Common myeloid progenitor, CD34-positive (primary cell): ENCODE measurements around the gene STPG1.

Experiments used
- CTCF ChIA-PET: fragments of 350-600 bp; sonication (Branson Sonifier 250); formaldehyde crosslinking; loops from one replicate; lab custom pipeline; 2021; ENCODE audit warnings: antibody characterized with exemption; lab: Charles Lee
- POLR2A ChIA-PET: fragments of 350-600 bp; sonication (Branson Sonifier 250); formaldehyde crosslinking; loops from one replicate; lab custom pipeline; 2021; ENCODE audit warnings: antibody characterized with exemption; lab: Charles Lee
- DNase-seq, 3 donors: peaks; one replicate each; pipeline versions ENCODE4 v3.0.0 to v3.0.0-alpha.2; 2013
- H3K27ac ChIP-seq, 2 experiments: 1 replicate in 1 of 2; 2 replicates in 1 of 2; pipeline ENCODE4 v1.7.0; 2013; ENCODE audit warnings: inconsistent platforms in 2 of 2, low read length in 2 of 2, mild to moderate bottlenecking in 2 of 2, low read depth in 1 of 2, moderate library complexity in 1 of 2; ENCODE audit not compliant: severe bottlenecking in 2 of 2, insufficient read depth in 1 of 2, poor library complexity in 1 of 2
- H3K27me3 ChIP-seq, 5 experiments: replicated peaks in 2 of 5; 1 replicate in 3 of 5; 2 replicates in 2 of 5; pipeline versions ENCODE4 v1.6.1 to v1.7.0; 2013; ENCODE audit warnings: low read length in 4 of 5, mild to moderate bottlenecking in 2 of 5, moderate library complexity in 2 of 5, inconsistent platforms in 1 of 5; ENCODE audit not compliant: insufficient read depth in 5 of 5, control insufficient read depth in 4 of 5
- H3K36me3 ChIP-seq, 4 experiments: 1 replicate in 2 of 4; 2 replicates in 2 of 4; pipeline versions ENCODE4 v1.6.1 to v1.7.0; 2013; ENCODE audit warnings: low read length in 3 of 4, control low read depth in 1 of 4, mild to moderate bottlenecking in 1 of 4; ENCODE audit not compliant: control insufficient read depth in 4 of 4, insufficient read depth in 4 of 4
- H3K4me1 ChIP-seq, 4 experiments: 1 replicate in 3 of 4; 2 replicates in 1 of 4; pipeline versions ENCODE4 v1.6.1 to v1.7.1; 2013; ENCODE audit warnings: low read length in 3 of 4, mild to moderate bottlenecking in 3 of 4, control low read depth in 1 of 4, inconsistent platforms in 1 of 4, moderate library complexity in 1 of 4; ENCODE audit not compliant: control insufficient read depth in 4 of 4, insufficient read depth in 4 of 4; ENCODE audit errors: control extremely low read depth in 1 of 4
- H3K4me3 ChIP-seq, 7 experiments: 1 replicate in 4 of 7; 2 replicates in 3 of 7; pipeline versions ENCODE4 v1.5.1 to v1.7.0; 2013; ENCODE audit warnings: mild to moderate bottlenecking in 7 of 7, low read length in 6 of 7, moderate library complexity in 6 of 7, inconsistent platforms in 2 of 7, low read depth in 2 of 7, control low read depth in 1 of 7; ENCODE audit not compliant: insufficient read depth in 4 of 7, control insufficient read depth in 1 of 7; ENCODE audit errors: extremely low read depth in 1 of 7
- H3K9me3 ChIP-seq, 5 experiments: 1 replicate in 4 of 5; 2 replicates in 1 of 5; pipeline versions ENCODE4 v1.6.1 to v1.7.1; 2013; ENCODE audit warnings: low read length in 4 of 5, mild to moderate bottlenecking in 2 of 5, inconsistent platforms in 1 of 5, low read depth in 1 of 5, moderate library complexity in 1 of 5; ENCODE audit not compliant: control insufficient read depth in 4 of 5, insufficient read depth in 2 of 5; ENCODE audit errors: control extremely low read depth in 1 of 5
- WGBS: methylation state at CpG from one replicate; pipeline ENCODE4 v1.1.5; 2013; ENCODE audit not compliant: insufficient coverage; 5-methylcytosine and 5-hydroxymethylcytosine counted together

STPG1 gene

DNA sequence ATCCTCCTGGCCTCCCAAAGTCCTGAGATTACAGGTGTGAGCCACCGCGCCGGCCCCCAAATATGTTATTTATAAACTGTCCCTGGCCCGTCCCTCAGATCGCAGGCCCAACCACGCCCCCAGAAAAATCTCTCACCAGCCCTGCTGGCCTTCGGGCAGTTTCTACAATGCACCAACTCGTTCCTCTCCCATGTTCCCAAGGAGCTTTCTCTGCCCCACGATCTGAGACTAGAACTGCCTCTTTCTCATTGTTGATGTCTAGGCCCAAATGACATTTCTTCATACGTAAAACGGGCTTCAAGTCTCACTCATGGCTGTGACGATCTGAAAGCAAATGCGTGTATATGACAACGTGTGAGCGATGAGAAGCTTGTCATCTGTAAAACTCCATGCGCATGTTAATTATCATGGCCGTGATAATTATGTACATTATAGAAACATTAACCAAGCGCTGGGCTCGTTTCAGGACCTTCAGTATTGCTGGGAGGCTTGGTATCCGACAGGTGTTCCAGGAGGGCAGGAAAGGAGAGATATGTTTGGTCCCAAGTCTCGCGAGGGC is 1.3 kb upstream of the STPG1 start:
- H3K4me1 ChIP-seq: peaks cover 20 to 55% (median 46%) of the 10 kb centered on the region in 4 experiments

DNA sequence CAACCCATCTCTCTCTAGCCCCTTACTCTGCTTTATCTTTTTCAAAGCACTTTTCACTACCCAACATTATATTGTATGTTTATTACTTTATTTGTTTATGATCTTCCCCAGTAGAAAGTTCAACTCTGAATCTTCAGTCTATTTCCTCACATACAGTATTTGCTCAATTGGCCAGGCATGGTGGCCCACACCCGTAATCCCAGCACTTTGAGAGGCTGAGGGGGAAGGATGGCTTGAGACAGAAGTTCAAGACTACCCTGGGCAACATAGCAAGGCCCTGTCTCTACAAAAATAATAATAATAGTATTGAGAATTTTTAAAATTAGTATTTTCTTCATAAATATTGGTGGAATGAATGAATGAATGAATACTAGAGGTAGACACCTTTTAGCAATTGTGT is 1.2 kb downstream of the STPG1 start:
- no peak overlapping the region for H3K27ac ChIP-seq
- ChIA-PET POLR2A (interaction anchor here (0.6 kb wide), 1 partner anchor 698 kb away, joined by 5 read pairs; no protein-coding TSS in a partner anchor), CTCF (interaction anchor here (1.1 to 1.6 kb wide), 4 partner anchors 12 to 89 kb away, joined by 3 to 4 read pairs (median 4); no protein-coding TSS in a partner anchor)
- peaks cover 9 to 33% (median 25%) of the 10 kb centered on the region in 4 experiments for H3K4me1 ChIP-seq
- H3K9me3 ChIP-seq: peaks cover 0 to 11% (median 3%) of the 10 kb centered on the region in 5 experiments
- no peaks in the 10 kb centered on the region for H3K27me3 ChIP-seq
- peak overlapping the region in 1 of 7 experiments; percentile 92 for H3K4me3 ChIP-seq
- whole genome bisulfite sequencing: no CpG with 5 or more reads among the region's 1 CpG
- DNase-seq: no peak
- peaks cover 0 to 2% (median 0%) of the 10 kb centered on the region in 4 experiments for H3K36me3 ChIP-seq

More for the DNA sequence above, 1.3 kb upstream of the STPG1 start:
- DNase-seq: no peak
- no peaks in the 10 kb centered on the region for H3K9me3 ChIP-seq
- H3K4me3 ChIP-seq: peak overlapping the region; percentile 21 to 92 (median 85)
- peaks cover 0 to 4% (median 0%) of the 10 kb centered on the region in 4 experiments for H3K36me3 ChIP-seq
- ChIA-PET POLR2A (interaction anchor here (0.6 kb wide), 1 partner anchor 110 kb away, joined by 3 read pairs; no protein-coding TSS in a partner anchor), CTCF (interaction anchor here (0.6 to 3.1 kb wide), 14 partner anchors 8 to 277 kb away, joined by 3 to 16 read pairs (median 4); no protein-coding TSS in a partner anchor)
- WGBS: 67% methylated on average over 16 of the region's 22 CpGs
- H3K27me3 ChIP-seq: no peaks in the 10 kb centered on the region
- peak overlapping the region in 1 of 2 experiments; percentile 28 for H3K27ac ChIP-seq

DNA sequence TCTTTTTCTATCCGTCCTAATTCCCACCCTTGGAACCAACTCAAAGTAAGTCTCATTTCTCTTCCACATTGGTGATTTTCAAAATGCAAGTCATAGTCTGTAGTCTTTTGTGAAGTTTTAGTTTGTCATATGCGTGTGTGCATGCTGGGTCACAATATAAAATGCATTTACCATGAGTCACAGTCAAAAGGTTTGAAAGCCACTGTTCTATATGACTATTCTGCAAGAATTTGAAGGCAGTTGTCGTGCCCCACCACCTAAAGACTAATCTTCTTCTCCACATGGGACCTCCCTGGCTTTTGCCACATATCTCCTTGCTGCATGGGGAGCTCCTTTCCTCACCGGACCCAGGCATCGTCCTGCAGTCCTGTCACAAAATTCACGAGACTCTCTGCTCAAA is 1.6 kb downstream of the STPG1 start:
- ChIA-PET CTCF (interaction anchor here (1.1 kb wide), 1 partner anchor 21 kb away, joined by 4 read pairs; no protein-coding TSS in a partner anchor), POLR2A (interaction anchor here (0.6 kb wide), 1 partner anchor 697 kb away, joined by 5 read pairs; no protein-coding TSS in a partner anchor)
- WGBS: 100% methylated on average over 3 of the region's 6 CpGs
- Histone ChIP-seq H3K4me3 (no peak overlapping the region), H3K9me3 (peaks cover 0 to 11% (median 3%) of the 10 kb centered on the region in 5 experiments), H3K27ac (no peak overlapping the region), H3K27me3 (no peaks in the 10 kb centered on the region), H3K4me1 (peaks cover 7 to 29% (median 21%) of the 10 kb centered on the region in 4 experiments), H3K36me3 (peaks cover 0 to 2% (median 0%) of the 10 kb centered on the region in 4 experiments)
- peak in 2 of 3 donors; percentile 45 to 64 for DNase-seq

DNA sequence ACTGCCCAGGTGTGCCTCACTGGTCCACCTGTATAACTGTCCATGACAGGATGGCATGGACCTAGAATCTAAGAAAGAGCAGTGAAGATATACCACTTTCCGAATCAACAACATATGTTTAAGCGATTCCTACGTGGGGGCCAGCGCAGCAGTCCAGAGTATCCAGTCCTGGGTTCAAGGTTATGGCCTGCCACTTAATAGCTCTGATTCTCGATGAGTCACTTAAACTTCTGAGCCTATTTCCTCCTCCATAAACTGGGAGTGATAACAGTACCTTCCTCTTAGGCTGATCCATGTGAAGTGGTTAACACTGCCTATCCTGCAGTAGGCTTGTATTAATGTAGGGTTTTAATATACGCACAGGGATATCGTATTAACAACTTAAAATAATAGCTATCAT is 2.8 kb downstream of the STPG1 start:
- CTCF ChIA-PET: no interaction called here
- WGBS: 100% methylated on average over 3 of the region's 7 CpGs
- POLR2A ChIA-PET: no interaction called here
- no peak overlapping the region for H3K4me3 ChIP-seq
- no peak overlapping the region for H3K27ac ChIP-seq
- H3K36me3 ChIP-seq: peaks cover 0 to 2% (median 0%) of the 10 kb centered on the region in 4 experiments
- H3K4me1 ChIP-seq: peaks cover 4 to 18% (median 9%) of the 10 kb centered on the region in 4 experiments
- no peak for DNase-seq
- H3K27me3 ChIP-seq: no peaks in the 10 kb centered on the region
- H3K9me3 ChIP-seq: peaks cover 0 to 11% (median 3%) of the 10 kb centered on the region in 5 experiments

DNA sequence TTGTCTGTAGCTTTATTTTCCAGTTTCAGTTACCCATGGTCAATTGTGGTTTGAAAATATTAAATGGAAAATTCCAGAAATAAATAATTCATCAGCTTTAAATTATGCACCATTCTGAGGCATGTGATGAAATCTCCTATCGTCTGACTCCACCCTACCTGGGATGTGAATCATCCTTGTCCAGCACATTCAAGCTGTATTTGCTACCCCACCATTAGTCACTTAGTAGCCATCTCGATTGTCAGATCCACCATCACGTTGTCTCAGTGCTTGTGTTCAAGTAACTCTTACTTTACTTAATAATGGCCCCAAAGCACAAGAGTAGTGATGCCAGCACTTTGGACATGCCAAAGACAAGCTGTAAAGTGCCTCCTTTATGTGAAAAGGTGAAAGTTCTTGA is 4.0 kb downstream of the STPG1 start:
- DNase-seq: no peak
- POLR2A ChIA-PET: no interaction called here
- H3K9me3 ChIP-seq: peaks cover 0 to 11% (median 3%) of the 10 kb centered on the region in 5 experiments
- WGBS: 100% methylated on average over 1 of the region's 3 CpGs
- H3K27ac ChIP-seq: no peak overlapping the region
- no peaks in the 10 kb centered on the region for H3K27me3 ChIP-seq
- H3K36me3 ChIP-seq: peaks cover 0 to 2% (median 0%) of the 10 kb centered on the region in 4 experiments
- CTCF ChIA-PET: interaction anchor here (0.9 to 2.2 kb wide), 5 partner anchors 10 to 210 kb away, joined by 3 to 11 read pairs (median 5); no protein-coding TSS in a partner anchor
- peaks cover 2 to 13% (median 3%) of the 10 kb centered on the region in 4 experiments for H3K4me1 ChIP-seq
- H3K4me3 ChIP-seq: no peak overlapping the region

DNA sequence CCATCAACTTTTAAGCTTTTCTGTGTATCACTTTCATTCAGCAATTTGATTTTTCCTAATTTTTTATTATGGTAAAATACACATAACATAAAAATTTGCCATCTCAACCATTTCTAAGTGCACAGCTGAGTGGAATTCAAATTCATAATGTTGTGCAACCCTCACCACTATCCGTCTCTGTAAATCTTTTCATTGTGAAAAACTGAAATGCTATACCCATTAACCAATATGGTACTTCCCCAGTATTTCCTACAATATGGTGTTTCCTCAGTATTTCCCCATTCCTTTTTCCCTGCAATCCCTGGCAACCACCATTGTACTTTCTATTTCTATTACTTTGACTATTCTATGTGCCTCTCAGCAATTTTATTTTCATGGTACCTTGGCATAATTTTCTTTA is 6.8 kb downstream of the STPG1 start:
- Histone ChIP-seq H3K27me3 (no peaks in the 10 kb centered on the region), H3K9me3 (peaks cover 0 to 11% (median 3%) of the 10 kb centered on the region in 5 experiments), H3K4me3 (no peak overlapping the region), H3K27ac (no peak overlapping the region), H3K36me3 (peaks cover 0 to 2% (median 0%) of the 10 kb centered on the region in 4 experiments), H3K4me1 (no peaks in the 10 kb centered on the region)
- ChIA-PET POLR2A (no interaction called here), CTCF (interaction anchor here (1.1 kb wide), 1 partner anchor 16 kb away, joined by 3 read pairs; no protein-coding TSS in a partner anchor)
- DNase-seq: no peak
- 100% methylated on average over 1 of the region's 1 CpG for WGBS

DNA sequence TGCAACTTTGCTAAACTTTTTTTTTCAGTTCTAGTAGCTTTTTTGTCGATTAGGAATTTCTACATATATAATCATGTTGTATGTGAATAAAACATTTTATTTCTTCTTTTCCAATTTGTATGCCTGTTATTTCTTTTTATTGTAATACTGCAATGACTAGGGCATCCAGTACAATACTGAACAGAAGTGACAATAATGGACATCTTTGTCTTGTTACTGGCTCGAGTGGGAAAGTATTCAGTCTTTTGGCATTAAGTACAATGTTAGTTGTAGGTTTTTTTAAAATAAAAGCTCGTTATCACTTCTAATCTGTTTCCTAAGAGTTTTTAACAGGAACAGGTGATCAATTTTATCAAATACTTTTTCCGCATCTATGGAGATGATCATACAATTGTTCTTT is 9.8 kb downstream of the STPG1 start:
- no peak overlapping the region for H3K4me3 ChIP-seq
- H3K36me3 ChIP-seq: peaks cover 3 to 7% (median 5%) of the 10 kb centered on the region in 4 experiments
- no peak overlapping the region for H3K27ac ChIP-seq
- peaks cover 0 to 11% (median 3%) of the 10 kb centered on the region in 5 experiments for H3K9me3 ChIP-seq
- H3K27me3 ChIP-seq: no peaks in the 10 kb centered on the region
- no peaks in the 10 kb centered on the region for H3K4me1 ChIP-seq
- POLR2A ChIA-PET: no interaction called here
- CTCF ChIA-PET: interaction anchor here (1.2 to 2.0 kb wide), 3 partner anchors 10 to 204 kb away, joined by 3 to 5 read pairs (median 4); partner anchors contain the start of genes NIPAL3 and STPG1
- 100% methylated on average over 1 of the region's 4 CpGs for WGBS
- no peak for DNase-seq
